Raji (cell line): Measurements from ENCODE around the gene AQP1.

ENCODE experiments used
- POLR2A ChIP-seq: IDR thresholded peaks from 2 replicates; pipeline ENCODE4 v1.6.1; 2011; ENCODE audit warnings: low read depth, low read length, control low read depth; ENCODE audit not compliant: insufficient read depth

Gene AQP1

DNA sequence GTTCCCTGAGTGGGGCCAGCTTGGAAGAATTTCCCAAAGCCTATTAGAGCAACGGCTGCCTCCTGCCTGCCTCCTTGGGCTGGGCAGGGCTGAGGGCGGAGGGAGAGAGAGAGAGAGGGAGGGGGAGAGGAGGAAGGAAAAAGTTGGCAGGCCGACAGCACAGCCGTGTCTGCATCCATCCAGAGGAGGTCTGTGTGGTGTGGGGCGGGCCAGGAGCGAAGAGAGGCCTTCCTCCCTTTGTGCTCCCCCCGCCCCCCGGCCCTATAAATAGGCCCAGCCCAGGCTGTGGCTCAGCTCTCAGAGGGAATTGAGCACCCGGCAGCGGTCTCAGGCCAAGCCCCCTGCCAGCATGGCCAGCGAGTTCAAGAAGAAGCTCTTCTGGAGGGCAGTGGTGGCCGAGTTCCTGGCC, at the start of gene AQP1:
TSS of gene AQP1 (plus strand) at position 293 of the 409 bp plus-strand sequence. CDS start at position 350, 57 bp downstream.
- no peak for TF ChIP-seq POLR2A

DNA sequence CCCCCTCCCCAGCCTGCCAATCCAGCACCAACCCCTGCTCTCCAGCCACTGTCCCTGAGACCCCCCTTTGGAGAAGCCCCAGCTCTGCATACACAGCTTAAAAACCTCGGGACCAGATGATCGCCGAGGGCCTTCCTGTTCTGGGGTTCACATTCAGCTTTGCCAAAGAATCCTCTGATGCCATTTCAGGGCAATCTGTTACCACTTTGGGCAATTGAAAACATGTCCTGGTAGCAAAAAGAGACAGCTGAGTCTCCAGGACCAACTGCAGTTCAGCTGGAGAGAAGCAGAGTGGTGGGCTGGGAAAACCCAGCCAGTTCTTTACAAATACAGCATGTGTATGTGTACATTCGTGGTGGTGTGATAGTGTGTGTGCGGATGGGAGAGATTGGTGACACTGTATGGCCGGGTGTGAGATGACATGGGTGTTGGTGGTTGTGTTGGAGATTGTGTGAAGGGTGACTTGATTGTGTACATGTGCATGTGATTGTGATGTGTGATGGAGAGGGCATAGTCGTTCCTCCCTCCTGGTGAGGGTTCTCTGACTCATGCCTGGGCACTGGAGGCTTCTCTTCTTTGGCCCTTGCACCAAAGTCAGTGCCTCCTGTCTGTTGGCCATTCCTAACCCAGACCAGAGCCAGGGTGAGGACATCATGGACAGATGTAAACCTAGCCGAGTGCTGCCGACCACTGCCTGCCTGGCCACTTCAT, 48.5 kb upstream of the AQP1 start:
- TF ChIP-seq POLR2A, result no peak

DNA sequence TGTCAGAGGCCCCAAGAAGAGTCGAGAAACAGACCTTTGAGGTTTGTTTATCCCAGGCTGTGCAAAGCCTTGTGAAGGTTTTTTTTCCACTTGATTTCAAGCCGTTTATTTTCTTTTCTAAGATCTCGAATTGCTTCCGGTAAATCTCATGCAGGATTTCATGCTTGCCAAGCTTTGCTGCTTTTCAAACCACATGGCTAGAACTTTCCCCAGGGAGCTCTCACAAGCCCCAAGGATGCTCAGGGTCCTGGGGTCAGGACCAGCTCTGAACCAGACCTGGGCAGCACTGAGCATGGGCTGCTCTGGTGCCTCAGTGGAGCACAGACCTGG, 48.0 kb upstream of the AQP1 start:
- TF ChIP-seq POLR2A, result no peak

DNA sequence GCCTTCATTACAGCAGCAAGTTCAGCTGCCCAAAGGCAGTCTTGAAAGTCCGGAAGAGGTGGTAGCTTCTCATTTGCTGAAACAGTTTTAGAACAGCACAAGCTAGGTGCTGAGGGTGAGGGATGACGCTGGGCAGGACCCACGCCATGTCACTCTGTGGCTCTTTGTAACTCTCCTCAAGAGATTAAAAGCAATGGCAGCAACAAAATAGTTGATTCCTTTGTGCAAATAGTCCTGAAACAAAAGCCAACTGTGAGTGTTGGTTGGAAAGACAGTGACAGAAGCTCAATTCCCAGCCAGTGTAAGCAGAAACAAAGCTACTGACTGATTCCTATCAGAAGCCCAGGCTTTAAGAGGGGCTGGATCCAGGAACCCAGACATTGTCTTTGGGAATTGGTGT, 47.6 kb upstream of the AQP1 start:
- TF ChIP-seq POLR2A, result no peak

DNA sequence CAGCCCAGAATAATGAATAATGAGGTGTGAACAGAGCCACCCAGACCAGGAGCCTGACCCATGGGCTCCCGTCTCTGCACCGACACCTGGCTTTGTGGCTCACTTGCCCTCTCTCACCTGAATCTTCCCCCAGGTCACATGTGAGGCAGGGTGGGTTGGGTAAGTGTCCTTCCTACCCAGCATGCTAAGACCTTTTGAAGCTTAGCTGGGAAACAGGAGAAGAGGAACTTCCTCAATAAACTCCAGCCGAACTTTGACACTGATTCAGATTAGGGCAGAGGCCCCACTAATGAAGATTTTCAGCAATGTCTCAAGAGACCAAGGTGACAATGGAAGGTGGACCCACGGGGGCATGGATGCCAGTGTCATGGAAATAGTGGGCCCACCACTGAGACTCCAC, 46.6 kb upstream of the AQP1 start:
- TF ChIP-seq POLR2A, result no peak

DNA sequence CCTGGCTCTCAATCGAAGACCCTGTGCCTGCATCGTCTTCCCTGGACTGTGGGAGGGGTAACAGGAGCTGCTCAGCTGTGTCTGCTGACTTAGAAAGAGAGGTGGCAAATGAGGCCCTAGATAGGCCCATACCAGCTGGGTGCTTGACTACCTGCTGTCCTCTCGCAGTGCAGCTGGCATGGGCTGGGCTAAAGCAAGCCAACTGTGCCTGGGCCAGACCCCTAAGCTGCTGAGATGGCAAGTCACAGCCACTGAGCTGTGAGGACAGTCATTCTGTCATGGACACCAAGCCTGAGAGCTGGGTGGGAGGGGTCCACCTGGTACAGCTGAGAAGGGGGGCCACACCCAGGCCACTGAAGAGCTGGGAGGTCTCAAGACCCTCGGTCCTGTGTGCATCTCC, 45.8 kb upstream of the AQP1 start:
- no peak for TF ChIP-seq POLR2A

DNA sequence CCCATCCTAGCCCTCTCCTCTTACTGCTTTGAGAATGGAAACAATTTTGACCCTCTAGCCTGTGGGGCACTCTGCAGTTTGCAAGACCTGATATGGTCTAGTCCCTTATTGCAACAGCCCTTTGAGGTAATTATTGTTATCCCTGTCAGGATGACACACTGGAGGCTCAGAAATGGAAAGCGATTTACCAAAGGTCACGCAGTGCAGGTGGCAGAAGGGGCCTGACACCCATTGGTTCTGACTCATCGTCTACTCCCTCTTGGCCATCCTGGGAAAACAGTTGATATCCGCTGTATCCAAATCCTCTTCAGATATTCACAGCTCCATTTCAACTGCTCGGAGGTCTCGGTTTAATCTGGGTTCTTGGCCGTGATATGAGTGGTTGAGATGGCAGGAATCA, 44.7 kb upstream of the AQP1 start:
- TF ChIP-seq POLR2A, result no peak

DNA sequence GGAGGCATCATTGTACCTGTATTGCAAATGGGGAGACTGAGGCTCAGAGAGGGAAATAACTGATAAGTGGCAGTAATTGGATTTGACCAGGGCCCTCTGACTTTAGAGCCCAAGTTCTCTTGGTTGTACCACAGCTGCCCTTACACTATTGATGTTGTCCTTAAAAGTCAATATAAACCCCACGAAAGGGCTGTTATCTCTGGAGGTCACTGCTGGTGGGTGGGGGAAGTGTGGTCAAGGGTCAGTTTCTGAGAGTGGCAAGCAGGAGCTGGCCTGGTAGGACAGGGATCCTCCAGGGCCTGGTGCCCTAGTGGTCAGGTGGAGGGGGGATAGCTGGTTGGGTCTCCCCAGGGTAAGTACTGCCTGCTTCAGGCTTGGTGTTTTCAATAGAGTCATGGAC, 44.2 kb upstream of the AQP1 start:
- TF ChIP-seq POLR2A, result no peak

DNA sequence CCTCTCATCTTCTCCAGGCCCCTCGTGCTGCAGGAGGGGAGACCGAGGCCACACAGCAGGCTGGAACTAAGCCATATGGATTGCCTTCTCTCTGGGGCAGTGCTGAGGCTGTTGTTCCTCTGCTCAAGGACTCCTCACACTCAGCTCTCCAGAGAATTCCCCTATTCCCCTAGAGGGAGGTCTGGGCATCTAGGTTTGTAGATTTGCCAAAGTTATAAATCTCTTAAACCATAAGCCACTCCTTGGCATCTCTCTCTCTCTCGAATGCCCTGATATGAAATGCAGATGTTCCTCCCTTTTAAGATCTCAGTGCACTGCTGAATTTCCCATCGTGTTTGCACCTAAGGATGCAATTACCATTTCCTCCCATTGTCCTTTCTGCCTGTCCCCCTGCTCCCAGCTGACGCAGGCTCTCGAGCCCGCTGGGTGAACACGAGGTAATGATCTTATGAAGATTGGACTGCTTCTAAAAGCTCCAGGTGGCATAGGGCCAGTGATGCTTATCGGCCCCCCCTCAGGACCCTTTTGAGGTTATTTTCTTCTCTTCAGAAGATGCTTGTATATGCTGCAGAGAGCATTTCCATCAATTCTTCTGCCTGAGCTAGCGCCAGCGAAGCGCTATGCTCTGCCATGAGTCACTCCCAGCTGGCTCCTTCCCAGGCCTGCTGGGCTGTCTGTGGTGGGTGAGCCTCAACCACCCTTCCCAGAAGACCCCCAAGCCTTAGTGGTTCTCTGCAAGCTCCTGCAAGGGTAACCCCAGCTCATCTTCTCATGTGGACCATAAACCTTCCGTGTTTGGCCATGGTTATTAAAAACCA, 41.6 kb upstream of the AQP1 start:
- no peak for TF ChIP-seq POLR2A

DNA sequence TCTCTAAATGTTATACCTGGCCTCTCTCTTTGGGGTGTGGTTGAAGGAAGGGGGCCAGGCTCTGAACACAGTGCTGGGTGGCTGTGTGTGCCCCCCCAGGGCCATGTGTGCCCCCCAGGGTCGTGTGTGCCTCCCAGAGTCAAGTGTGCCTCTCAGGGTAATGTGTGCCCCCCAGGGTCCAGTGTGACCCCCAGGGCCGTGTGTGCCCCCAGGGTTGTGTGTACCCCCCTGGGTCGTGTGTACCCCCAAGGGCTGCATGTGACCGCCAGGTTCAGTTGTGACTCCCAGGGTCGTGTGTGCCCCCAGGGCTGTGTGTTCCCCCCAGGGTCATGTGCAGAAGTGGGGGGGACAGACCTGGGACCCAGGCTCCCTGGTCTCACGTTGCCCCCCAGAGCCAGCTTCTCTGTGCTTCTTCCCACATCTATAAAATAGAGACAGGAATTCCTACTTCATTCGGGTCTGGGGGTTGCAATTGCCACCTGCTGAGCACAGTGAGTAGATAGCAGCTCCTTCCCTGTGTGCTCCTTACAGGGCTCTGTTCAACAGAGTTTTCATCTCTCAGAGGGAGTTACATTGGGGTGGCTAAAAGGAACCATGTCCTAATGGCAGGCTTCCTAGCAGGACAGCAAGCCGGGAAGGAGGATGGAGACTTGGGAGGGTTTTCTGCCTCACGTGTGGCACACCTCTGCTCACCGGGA, 40.7 kb upstream of the AQP1 start:
- TF ChIP-seq POLR2A, result no peak

DNA sequence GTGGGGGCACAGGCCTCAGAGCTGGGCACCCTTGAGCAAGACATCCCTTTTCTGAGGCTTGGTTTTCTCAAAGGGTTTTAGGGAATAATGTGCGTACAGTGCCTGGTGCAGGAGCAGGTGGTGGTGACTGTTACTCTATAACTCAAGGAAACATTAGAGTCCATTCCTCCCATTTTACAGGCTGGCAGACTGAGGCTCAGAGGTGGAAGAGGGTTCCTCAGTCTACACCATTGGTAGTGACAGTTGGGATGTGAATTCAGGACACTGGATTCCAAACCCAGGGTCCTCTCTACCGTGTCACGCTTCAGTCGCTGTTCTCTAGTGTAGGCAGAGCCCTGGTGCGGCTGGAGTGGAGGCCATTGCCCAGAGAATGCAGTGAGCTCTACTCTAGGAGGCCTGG, 40.0 kb upstream of the AQP1 start:
- no peak for TF ChIP-seq POLR2A

DNA sequence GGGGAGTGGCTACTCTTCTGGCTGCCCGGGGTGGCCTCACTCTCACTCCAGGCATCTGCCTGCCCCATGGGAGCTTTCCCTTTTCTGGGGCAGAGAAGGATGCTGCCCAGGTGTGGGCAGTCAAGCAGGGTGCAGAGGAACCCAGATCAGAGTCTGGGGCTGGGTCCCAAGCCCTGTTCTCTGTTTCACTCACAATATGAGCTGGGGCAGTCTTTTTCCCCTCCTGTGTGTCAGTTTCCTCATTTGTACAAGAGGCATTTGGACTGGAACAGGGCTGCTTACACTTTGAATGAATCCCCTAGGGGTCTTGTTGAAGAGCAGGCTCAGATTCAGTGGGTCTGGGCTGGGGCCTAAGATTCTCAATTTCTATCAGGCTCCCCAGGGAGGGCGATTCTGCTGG, 38.4 kb upstream of the AQP1 start:
- TF ChIP-seq POLR2A, result no peak

DNA sequence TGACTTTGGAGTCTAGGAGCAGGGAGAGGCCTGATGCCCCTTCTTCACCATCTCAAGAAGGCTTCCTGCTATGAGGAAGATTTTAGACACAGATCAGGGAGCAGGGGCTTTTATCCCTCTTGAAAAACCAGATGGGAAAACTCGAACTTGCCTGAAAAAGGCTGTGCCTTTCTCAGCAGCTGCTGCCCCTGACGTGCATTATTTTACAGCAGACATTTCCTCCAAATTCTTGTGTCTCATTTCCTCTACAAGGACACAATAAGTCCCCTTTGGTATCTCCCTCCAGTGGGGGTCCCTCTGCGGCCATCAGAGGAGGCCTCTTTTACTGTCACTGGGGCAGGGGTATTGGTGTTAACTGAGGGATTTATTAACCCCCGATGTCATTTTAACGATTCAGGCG, 38.0 kb upstream of the AQP1 start:
- TF ChIP-seq POLR2A, result no peak

DNA sequence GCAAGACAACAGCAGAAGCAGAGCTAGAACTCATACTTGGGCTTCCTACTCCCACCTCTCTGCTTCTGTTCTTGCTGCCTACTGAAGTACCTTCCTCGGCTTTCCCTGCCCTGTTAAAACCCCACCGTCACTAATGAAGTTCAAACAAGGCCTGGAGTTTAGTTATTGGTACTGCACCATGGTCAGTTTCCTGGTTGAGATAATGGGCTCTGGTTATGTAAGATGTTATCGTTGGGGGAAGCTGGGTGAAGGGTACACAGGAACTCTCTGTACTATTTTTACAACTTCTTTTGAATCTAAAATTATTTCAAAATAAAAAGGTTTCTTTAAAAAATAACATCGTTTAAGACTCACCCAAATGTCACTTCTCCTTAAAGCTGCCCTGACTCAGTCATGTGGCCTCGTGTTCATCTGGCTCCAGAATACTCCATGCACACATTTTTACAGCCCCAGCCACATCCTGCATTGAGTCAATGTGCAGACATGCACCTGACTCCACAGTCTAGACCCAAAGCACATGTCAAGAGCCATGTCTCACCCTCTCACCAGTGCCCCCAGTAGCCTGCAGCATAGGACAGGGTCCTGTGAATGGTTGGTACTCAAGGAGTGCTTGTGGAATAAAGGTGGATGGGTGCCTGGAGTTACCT, 36.9 kb upstream of the AQP1 start:
- no peak for TF ChIP-seq POLR2A

DNA sequence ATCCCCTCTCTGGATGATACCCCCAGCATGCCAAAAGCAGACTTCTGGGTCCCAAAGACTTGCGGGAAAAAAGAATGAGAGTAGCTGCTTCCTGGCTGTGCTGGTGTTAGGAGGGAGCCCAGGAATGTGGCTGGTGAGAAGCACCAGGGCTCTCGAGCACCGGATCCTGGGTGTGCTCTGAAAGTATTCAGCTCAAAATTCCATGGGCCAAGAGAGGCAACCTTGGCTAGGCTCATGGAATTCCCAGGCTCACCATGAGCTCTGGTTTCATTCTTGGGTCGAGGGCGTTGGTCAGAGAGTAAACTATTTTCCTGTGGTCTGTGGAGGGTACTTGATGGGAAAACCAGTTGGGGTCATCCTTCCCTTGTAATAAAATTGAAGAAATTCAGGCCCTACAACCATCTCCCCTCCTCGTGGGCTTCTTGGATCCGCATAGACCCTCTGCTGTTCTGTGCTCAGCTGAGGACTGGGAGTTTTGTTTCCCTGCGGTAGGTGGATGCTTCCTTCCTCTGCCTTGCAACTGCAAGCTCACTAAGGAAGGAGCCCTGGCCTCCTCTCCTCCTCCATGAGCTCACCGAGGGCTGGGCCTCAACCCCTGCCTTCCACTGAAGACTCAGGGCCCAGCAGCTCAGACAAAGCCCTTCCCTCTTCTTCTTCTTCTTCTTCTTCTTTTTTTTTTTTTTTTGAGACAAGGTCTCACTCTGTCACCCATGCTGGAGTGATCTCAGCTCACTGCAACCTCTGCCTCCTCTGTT, 34.5 kb upstream of the AQP1 start:
- no peak for TF ChIP-seq POLR2A
